ENCODE measurements around the gene RAG1.
A peak's percentile ranks its signal among the peaks of the same experiment; 100 is the strongest.
"Not testable (repeated sequence)": the region's sequence is repeated elsewhere in the genome, so short reads cannot be mapped to it uniquely, and the experiment has no call there.

The RAG1 gene

GRCh38 chr11:36567694-36568093 is at the start of gene RAG1:
Gene RAG1 (plus strand): TSS chr11:36568007. CDS start chr11:36573305, 5,298 bp downstream.
- no peak for DNase-seq (ENCODE audit: low read depth in 2 of 2)

GRCh38 chr11:36530840-36531239 is 37.0 kb upstream of the RAG1 start:
- DNase-seq (ENCODE audit: low read depth in 2 of 2), result no peak

GRCh38 chr11:36532941-36533601 is 34.7 kb upstream of the RAG1 start:
- no peak for DNase-seq (ENCODE audit: low read depth in 2 of 2)

- DNase-seq (ENCODE audit: low read depth in 2 of 2), result no peak
Measured at GRCh38 chr11:36534276-36534840, 33.4 kb upstream of the RAG1 start.

- peak in 1 of 2 donors; percentile 2 for DNase-seq (ENCODE audit: low read depth in 2 of 2)
Measured at GRCh38 chr11:36540998-36541397, 26.8 kb upstream of the RAG1 start.

GRCh38 chr11:36550385-36551115 is 17.3 kb upstream of the RAG1 start:
- no peak for DNase-seq (ENCODE audit: low read depth in 2 of 2)

- DNase-seq (ENCODE audit: low read depth in 2 of 2), result not testable (repeated sequence)
Measured at GRCh38 chr11:36557390-36557789, 10.4 kb upstream of the RAG1 start.

- DNase-seq (ENCODE audit: low read depth in 2 of 2), result no peak
Measured at GRCh38 chr11:36557991-36558390, 9.8 kb upstream of the RAG1 start.

GRCh38 chr11:36558571-36559413 is 9.0 kb upstream of the RAG1 start:
- DNase-seq (ENCODE audit: low read depth in 2 of 2), result no peak

GRCh38 chr11:36564376-36565030 is 3.3 kb upstream of the RAG1 start:
- peak; percentile 5 to 20 for DNase-seq (ENCODE audit: low read depth in 2 of 2)

GRCh38 chr11:36565031-36565610 is 2.7 kb upstream of the RAG1 start:
- DNase-seq (ENCODE audit: low read depth in 2 of 2), result no peak

- no peak for DNase-seq (ENCODE audit: low read depth in 2 of 2)
Measured at GRCh38 chr11:36566407-36567053, 1.3 kb upstream of the RAG1 start.

GRCh38 chr11:36569095-36569494 is 1.3 kb downstream of the RAG1 start:
- no peak for DNase-seq (ENCODE audit: low read depth in 2 of 2)

- DNase-seq (ENCODE audit: low read depth in 2 of 2), result no peak
Measured at GRCh38 chr11:36574486-36574885, 6.7 kb downstream of the RAG1 start.

GRCh38 chr11:36577373-36577772 is 9.6 kb downstream of the RAG1 start:
- DNase-seq (ENCODE audit: low read depth in 2 of 2), result no peak

GRCh38 chr11:36577859-36578258 is 10.1 kb downstream of the RAG1 start:
- DNase-seq (ENCODE audit: low read depth in 2 of 2), result no peak

- no peak for DNase-seq (ENCODE audit: low read depth in 2 of 2)
Measured at GRCh38 chr11:36578458-36578857, 10.7 kb downstream of the RAG1 start.

- DNase-seq (ENCODE audit: low read depth in 2 of 2), result no peak
Measured at GRCh38 chr11:36581536-36581935, 13.7 kb downstream of the RAG1 start.

- DNase-seq (ENCODE audit: low read depth in 2 of 2), result no peak
Measured at GRCh38 chr11:36583667-36584066, 15.9 kb downstream of the RAG1 start.

- no peak for DNase-seq (ENCODE audit: low read depth in 2 of 2)
Measured at GRCh38 chr11:36586543-36586942, 18.7 kb downstream of the RAG1 start.

- DNase-seq (ENCODE audit: low read depth in 2 of 2), result no peak
Measured at GRCh38 chr11:36588099-36588498, 20.3 kb downstream of the RAG1 start.
